Measurements from ENCODE around the gene MAGI2. TPM values are rescaled to one million over a fixed set of nuclear protein-coding genes. Genes with fewer than 3 reads are reported as not detected.
"Not testable (repeated sequence)": the region's sequence is repeated elsewhere in the genome, so short reads cannot be mapped to it uniquely, and the experiment has no call there.

The MAGI2 gene
- total RNA-seq, 1 donor from 2014 or later, result 0.38 TPM

GRCh38 chr7:78299088-78299487 is 1154.4 kb downstream of the MAGI2 start:
- H3K27me3 Mint-ChIP-seq, result no peaks in the 10 kb centered on the region
- intact Hi-C loops (cut with micrococcal nuclease), result no loop called here
- H3K4me3 Mint-ChIP-seq, result no peak overlapping the region
- peaks cover 3% of the 10 kb centered on the region for H3K9me3 Mint-ChIP-seq
- TF ChIP-seq CTCF (IDR thresholded peaks at IDR 0.05), result no peak
- POLR2A ChIA-PET, result no interaction called here
- CTCF ChIA-PET, result no interaction called here
- no peaks in the 10 kb centered on the region for H3K4me1 Mint-ChIP-seq
- H3K27ac Mint-ChIP-seq, result no peak overlapping the region
- no peaks in the 10 kb centered on the region for H3K36me3 Mint-ChIP-seq (ENCODE audit: low read depth)
- ATAC-seq (ENCODE audit: low read depth) (no peak), DNase-seq (no peak)

- no peak for TF ChIP-seq CTCF (IDR thresholded peaks at IDR 0.05)
- ChIA-PET CTCF (no interaction called here), POLR2A (no interaction called here)
- Mint-ChIP-seq H3K4me1 (no peaks in the 10 kb centered on the region), H3K4me3 (no peak overlapping the region), H3K9me3 (peaks cover 3% of the 10 kb centered on the region), H3K36me3 (ENCODE audit: low read depth) (no peaks in the 10 kb centered on the region), H3K27ac (no peak overlapping the region), H3K27me3 (no peaks in the 10 kb centered on the region)
- DNase-seq, result no peak
- no peak for ATAC-seq (ENCODE audit: low read depth)
- intact Hi-C loops (cut with micrococcal nuclease), result no loop called here
Measured at GRCh38 chr7:78296644-78297371, 1156.7 kb downstream of the MAGI2 start.

GRCh38 chr7:78296046-78296597 is 1157.3 kb downstream of the MAGI2 start:
- no peaks in the 10 kb centered on the region for H3K36me3 Mint-ChIP-seq (ENCODE audit: low read depth)
- H3K27ac Mint-ChIP-seq, result no peak overlapping the region
- ChIA-PET CTCF (no interaction called here), POLR2A (no interaction called here)
- H3K4me3 Mint-ChIP-seq, result no peak overlapping the region
- intact Hi-C loops (cut with micrococcal nuclease), result no loop called here
- peaks cover 3% of the 10 kb centered on the region for H3K9me3 Mint-ChIP-seq
- ATAC-seq (ENCODE audit: low read depth) (no peak), DNase-seq (no peak)
- no peak for TF ChIP-seq CTCF (IDR thresholded peaks at IDR 0.05)
- H3K27me3 Mint-ChIP-seq, result no peaks in the 10 kb centered on the region
- no peaks in the 10 kb centered on the region for H3K4me1 Mint-ChIP-seq

GRCh38 chr7:78289471-78289870 is 1164.0 kb downstream of the MAGI2 start:
- CTCF ChIA-PET; H3K27ac Mint-ChIP-seq; ATAC-seq (ENCODE audit: low read depth); H3K36me3 Mint-ChIP-seq (ENCODE audit: low read depth); H3K9me3 Mint-ChIP-seq; H3K4me3 Mint-ChIP-seq; DNase-seq; H3K27me3 Mint-ChIP-seq; POLR2A ChIA-PET; intact Hi-C loops (cut with micrococcal nuclease); H3K4me1 Mint-ChIP-seq: not testable (repeated sequence)

- no peaks in the 10 kb centered on the region for H3K36me3 Mint-ChIP-seq (ENCODE audit: low read depth)
- ChIA-PET POLR2A (no interaction called here), CTCF (no interaction called here)
- H3K4me3 Mint-ChIP-seq, result no peak overlapping the region
- TF ChIP-seq CTCF (IDR thresholded peaks at IDR 0.05), result no peak
- H3K27ac Mint-ChIP-seq, result no peak overlapping the region
- DNase-seq (no peak), ATAC-seq (ENCODE audit: low read depth) (no peak)
- no peaks in the 10 kb centered on the region for H3K4me1 Mint-ChIP-seq
- peaks cover 2% of the 10 kb centered on the region for H3K27me3 Mint-ChIP-seq
- H3K9me3 Mint-ChIP-seq, result no peaks in the 10 kb centered on the region
- intact Hi-C loops (cut with micrococcal nuclease), result no loop called here
Measured at GRCh38 chr7:78284945-78285344, 1168.5 kb downstream of the MAGI2 start.

- Mint-ChIP-seq H3K27ac (no peak overlapping the region), H3K4me3 (no peak overlapping the region), H3K4me1 (no peaks in the 10 kb centered on the region), H3K9me3 (no peaks in the 10 kb centered on the region), H3K27me3 (peaks cover 3% of the 10 kb centered on the region), H3K36me3 (ENCODE audit: low read depth) (no peaks in the 10 kb centered on the region)
- CTCF ChIA-PET, result no interaction called here
- no peak for TF ChIP-seq CTCF (IDR thresholded peaks at IDR 0.05)
- ATAC-seq (ENCODE audit: low read depth) (no peak), DNase-seq (no peak)
- intact Hi-C loops (cut with micrococcal nuclease), result no loop called here
- POLR2A ChIA-PET, result no interaction called here
Measured at GRCh38 chr7:78280276-78280675, 1173.2 kb downstream of the MAGI2 start.

Data from activated B cell treated with CpG ODN at 0.5 μM for 24 hours (primary cell).